OCI-LY7 (cell line): ENCODE measurements around the gene GP5.

Source experiments
- CTCF ChIP-seq: fragments of 200-600 bp; sonication (generic); conservative IDR thresholded peaks from 2 replicates; pipeline ENCODE4 v1.5.1; 2014; ENCODE audit warnings: mild to moderate bottlenecking, antibody characterized with exemption, low read length, moderate library complexity, mixed read lengths
- EZH2phosphoT487 ChIP-seq: fragments of 200-600 bp; sonication (generic); IDR thresholded peaks from 2 replicates; pipeline ENCODE4 v1.6.1; 2018; ENCODE audit warnings: low read depth, borderline replicate concordance, mild to moderate bottlenecking, mixed run types, antibody characterized with exemption, low read length, moderate library complexity, mixed read lengths

GRCh38 chr3:194401868-194402329, 2.8 kb upstream of the GP5 start:
- TF ChIP-seq CTCF (no peak), EZH2phosphoT487 (no peak)
